ENCODE measurements around the gene DPEP2NB. TPM values are rescaled to one million over a fixed set of nuclear protein-coding genes. Genes with fewer than 3 reads are reported as not detected.
A peak's percentile ranks its signal among the peaks of the same experiment; 100 is the strongest.

The DPEP2NB gene
- total and polyA plus RNA-seq, 2 donors (not counting 3 experiments of a cell fraction or from before 2014, with no cell fraction given), result not detected

DNA sequence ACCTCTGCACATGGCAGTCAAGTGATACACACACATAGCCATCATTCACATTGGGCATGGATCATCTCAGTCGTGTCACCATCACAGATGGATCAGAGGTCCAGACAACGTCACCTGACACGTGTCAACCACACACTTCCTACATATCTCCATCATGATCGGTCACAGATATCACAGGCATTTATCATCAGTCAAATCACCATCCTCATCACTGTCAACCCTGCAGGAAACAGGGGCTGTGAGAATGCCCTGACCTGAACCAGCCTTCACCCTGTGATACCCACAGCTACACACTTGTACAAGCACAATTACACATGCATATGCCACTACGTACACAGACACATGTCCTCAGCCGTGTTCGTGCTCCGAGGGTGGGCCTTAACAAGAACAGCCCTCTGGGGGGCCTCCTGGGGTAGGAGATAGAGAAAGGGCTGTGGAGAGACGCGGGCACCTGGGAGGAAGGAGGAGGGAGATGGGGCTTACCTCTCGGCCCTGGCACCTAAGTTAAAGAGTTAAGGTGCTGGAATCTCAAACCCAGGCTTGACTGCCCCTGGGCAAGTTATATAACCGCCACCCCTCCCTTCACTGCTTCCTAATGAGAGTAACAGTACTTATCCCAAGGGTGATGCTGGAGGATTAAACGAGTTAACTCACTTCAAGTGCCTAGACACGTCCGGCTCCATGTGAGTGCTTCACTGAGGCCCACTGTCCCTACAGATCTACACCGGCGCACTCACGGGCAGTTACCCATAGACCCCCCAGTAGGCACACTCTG lies 48.3 kb downstream of the DPEP2NB start:
- DNase-seq (ENCODE audit: low read depth, low spot score) (peak; percentile 37), FAIRE-seq (peak; percentile 55)
- intact Hi-C loops (cut with micrococcal nuclease), result no loop called here
- Histone ChIP-seq H4K20me1 (replicated peaks; ENCODE audit: control insufficient read depth, extremely low read depth, insufficient read depth, low read length) (no peaks in the 10 kb centered on the region), H3K4me1 (ENCODE audit: control insufficient read depth, extremely low read depth, insufficient read depth, low read length) (peaks cover 22% of the 10 kb centered on the region), H3K27me3 (ENCODE audit: control insufficient read depth in 2 of 2, insufficient read depth in 2 of 2, low read length in 2 of 2) (no peaks in the 10 kb centered on the region), H3K4me3 (replicated peaks in 1 of 3; ENCODE audit: insufficient read depth in 1 of 3, low read depth in 1 of 3, low read length in 3 of 3) (peak overlapping the region; percentile 92 to 97 (median 96)), H3K9ac (replicated peaks; ENCODE audit: extremely low read depth, insufficient read depth, low read length) (peak overlapping the region; percentile 91), H2AFZ (ENCODE audit: low read depth, low read length) (peak overlapping the region; percentile 23), H3K9me3 (replicated peaks; ENCODE audit: control insufficient read depth, insufficient read depth, low read length) (no peaks in the 10 kb centered on the region), H3K79me2 (ENCODE audit: control insufficient read depth, insufficient read depth, low read length) (peaks cover 50% of the 10 kb centered on the region), H3K36me3 (ENCODE audit: control insufficient read depth in 2 of 2, extremely low read depth in 1 of 2, insufficient read depth in 2 of 2, low read length in 2 of 2) (peaks cover 0 to 4% of the 10 kb centered on the region in 2 experiments), H3K4me2 (ENCODE audit: insufficient read depth, low read length) (peak overlapping the region; percentile 77), H3K9me1 (replicated peaks; ENCODE audit: control insufficient read depth, extremely low read depth, insufficient read depth, low read length) (no peaks in the 10 kb centered on the region), H3K27ac (ENCODE audit: insufficient read depth, low read depth, low read length) (peak overlapping the region; percentile 70)
- TF ChIP-seq GATA2 (IDR thresholded peaks at IDR 0.05; ENCODE audit: insufficient read depth, insufficient read length, low read depth, low read length) (no peak), FOS (IDR thresholded peaks at IDR 0.05; ENCODE audit: borderline replicate concordance, insufficient read depth, low read length) (no peak), POLR2AphosphoS5 (IDR thresholded peaks at IDR 0.05; ENCODE audit: insufficient read depth, low read depth, low read length) (no peak)
- ChIA-PET POLR2A (interaction anchor here (0.5 to 1.1 kb wide), 3 partner anchors 70 to 488 kb away, joined by 3 to 4 read pairs (median 3); no protein-coding TSS in a partner anchor), CTCF (interaction anchor here (1.0 to 2.2 kb wide), 5 partner anchors 24 to 74 kb away, joined by 4 to 13 read pairs (median 5); partner anchors contain the start of gene PSMB10)
- TSS peak; percentile 35 for BruUV-seq (replicated peaks)
- dilution Hi-C loops (cut with MboI; ENCODE audit: extremely low pct_ligation_motif_present, low sequenced_read_pairs), result no loop called here

DNA sequence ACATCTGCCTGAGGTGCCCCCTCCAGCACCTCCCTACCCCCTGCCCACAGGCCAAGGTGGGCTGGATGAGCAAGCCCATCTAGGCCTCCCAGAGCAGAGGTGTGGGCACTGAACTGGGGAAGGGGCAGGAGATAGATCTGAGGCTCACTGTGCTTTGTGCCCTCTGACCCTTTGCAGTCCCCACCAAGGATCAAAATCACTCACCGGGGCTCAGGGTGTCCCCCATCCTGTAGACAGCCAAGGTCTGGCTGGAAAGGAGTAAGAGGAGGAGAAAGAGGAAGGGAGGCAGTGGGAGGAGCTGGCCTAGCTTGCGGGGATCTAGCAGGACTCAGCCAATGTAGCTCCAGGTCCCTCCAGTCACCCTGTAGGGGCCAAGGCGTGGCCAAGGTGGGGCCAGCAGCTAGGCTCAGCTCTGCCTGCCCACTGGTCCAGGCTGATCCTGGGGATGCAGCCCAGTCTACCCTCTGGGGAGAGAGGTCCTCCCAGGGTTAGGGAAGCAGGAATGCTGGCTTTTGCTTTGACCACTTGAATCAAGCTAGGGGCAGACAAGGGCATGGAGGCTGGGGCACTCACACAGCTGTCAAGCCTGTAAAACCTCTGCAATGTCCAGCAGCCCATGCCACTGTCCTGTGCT lies 49.0 kb downstream of the DPEP2NB start:
- DNase-seq (ENCODE audit: low read depth, low spot score) (peak; percentile 29), FAIRE-seq (peak; percentile 80)
- Histone ChIP-seq H3K9ac (replicated peaks; ENCODE audit: extremely low read depth, insufficient read depth, low read length) (peak overlapping the region; percentile 2), H2AFZ (ENCODE audit: low read depth, low read length) (no peak overlapping the region), H3K27me3 (ENCODE audit: control insufficient read depth in 2 of 2, insufficient read depth in 2 of 2, low read length in 2 of 2) (no peaks in the 10 kb centered on the region), H3K4me1 (ENCODE audit: control insufficient read depth, extremely low read depth, insufficient read depth, low read length) (peaks cover 22% of the 10 kb centered on the region), H3K36me3 (ENCODE audit: control insufficient read depth in 2 of 2, extremely low read depth in 1 of 2, insufficient read depth in 2 of 2, low read length in 2 of 2) (peaks cover 2 to 10% of the 10 kb centered on the region in 2 experiments), H3K4me2 (ENCODE audit: insufficient read depth, low read length) (peak overlapping the region; percentile 77), H3K27ac (ENCODE audit: insufficient read depth, low read depth, low read length) (peak overlapping the region; percentile 10), H4K20me1 (replicated peaks; ENCODE audit: control insufficient read depth, extremely low read depth, insufficient read depth, low read length) (no peaks in the 10 kb centered on the region), H3K9me1 (replicated peaks; ENCODE audit: control insufficient read depth, extremely low read depth, insufficient read depth, low read length) (no peaks in the 10 kb centered on the region), H3K9me3 (replicated peaks; ENCODE audit: control insufficient read depth, insufficient read depth, low read length) (no peaks in the 10 kb centered on the region), H3K4me3 (replicated peaks in 1 of 3; ENCODE audit: insufficient read depth in 1 of 3, low read depth in 1 of 3, low read length in 3 of 3) (peak overlapping the region in 2 of 3 experiments; percentile 96 to 97), H3K79me2 (ENCODE audit: control insufficient read depth, insufficient read depth, low read length) (peaks cover 52% of the 10 kb centered on the region)
- TF ChIP-seq EZH2 (IDR thresholded peaks at IDR 0.05; ENCODE audit: borderline replicate concordance, low read depth, low read length, severe bottlenecking) (no peak), GATA2 (IDR thresholded peaks at IDR 0.05; ENCODE audit: insufficient read depth, insufficient read length, low read depth, low read length) (no peak), MYC (IDR thresholded peaks at IDR 0.05; ENCODE audit: low read depth, low read length) (no peak), JUN (IDR thresholded peaks at IDR 0.05; ENCODE audit: borderline replicate concordance, insufficient read depth, insufficient read length, low read depth) (no peak), POLR2AphosphoS5 (IDR thresholded peaks at IDR 0.05; ENCODE audit: insufficient read depth, low read depth, low read length) (no peak), FOS (IDR thresholded peaks at IDR 0.05; ENCODE audit: borderline replicate concordance, insufficient read depth, low read length) (no peak), POLR2A (IDR thresholded peaks at IDR 0.05; ENCODE audit: low read depth, low read length) (no peak)
- TF ChIP-seq, protein P1, sequence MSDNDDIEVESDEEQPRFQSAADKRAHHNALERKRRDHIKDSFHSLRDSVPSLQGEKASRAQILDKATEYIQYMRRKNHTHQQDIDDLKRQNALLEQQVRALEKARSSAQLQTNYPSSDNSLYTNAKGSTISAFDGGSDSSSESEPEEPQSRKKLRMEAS (IDR thresholded peaks at IDR 0.05; ENCODE audit: insufficient read depth, insufficient read length), result no peak
- TF ChIP-seq, protein P2, sequence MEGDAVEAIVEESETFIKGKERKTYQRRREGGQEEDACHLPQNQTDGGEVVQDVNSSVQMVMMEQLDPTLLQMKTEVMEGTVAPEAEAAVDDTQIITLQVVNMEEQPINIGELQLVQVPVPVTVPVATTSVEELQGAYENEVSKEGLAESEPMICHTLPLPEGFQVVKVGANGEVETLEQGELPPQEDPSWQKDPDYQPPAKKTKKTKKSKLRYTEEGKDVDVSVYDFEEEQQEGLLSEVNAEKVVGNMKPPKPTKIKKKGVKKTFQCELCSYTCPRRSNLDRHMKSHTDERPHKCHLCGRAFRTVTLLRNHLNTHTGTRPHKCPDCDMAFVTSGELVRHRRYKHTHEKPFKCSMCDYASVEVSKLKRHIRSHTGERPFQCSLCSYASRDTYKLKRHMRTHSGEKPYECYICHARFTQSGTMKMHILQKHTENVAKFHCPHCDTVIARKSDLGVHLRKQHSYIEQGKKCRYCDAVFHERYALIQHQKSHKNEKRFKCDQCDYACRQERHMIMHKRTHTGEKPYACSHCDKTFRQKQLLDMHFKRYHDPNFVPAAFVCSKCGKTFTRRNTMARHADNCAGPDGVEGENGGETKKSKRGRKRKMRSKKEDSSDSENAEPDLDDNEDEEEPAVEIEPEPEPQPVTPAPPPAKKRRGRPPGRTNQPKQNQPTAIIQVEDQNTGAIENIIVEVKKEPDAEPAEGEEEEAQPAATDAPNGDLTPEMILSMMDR (IDR thresholded peaks at IDR 0.05; ENCODE audit: extremely low read depth in 1 of 2, insufficient read depth in 1 of 2, low read depth in 1 of 2, low read length in 2 of 2), result no peak
- no TSS peak for BruUV-seq (replicated peaks)
- CTCF ChIA-PET, result interaction anchor here (1.0 to 2.2 kb wide), 5 partner anchors 24 to 74 kb away, joined by 3 to 13 read pairs (median 5); partner anchors contain the start of gene PSMB10
- dilution Hi-C loops (cut with MboI; ENCODE audit: extremely low pct_ligation_motif_present, low sequenced_read_pairs) (no loop called here), intact Hi-C loops (cut with micrococcal nuclease) (no loop called here)
- POLR2A ChIA-PET, result interaction anchor here (0.6 to 1.1 kb wide), 3 partner anchors 31 to 487 kb away, joined by 3 to 5 read pairs (median 4); no protein-coding TSS in a partner anchor

Data from endothelial cell of umbilical vein (primary cell).